Caco-2 (cell line): Measurements from ENCODE around the gene DLG2. TPM values are rescaled to one million over a fixed set of nuclear protein-coding genes. Genes with fewer than 3 reads are reported as not detected.

Experiments
- BruUV-seq: library from RNA; stranded (reverse); fragments of 400-500 nt; replicated peaks from 2 replicates; lab custom pipeline; 2021; lab: Mats Ljungman, UMichigan
- CTCF ChIA-PET: fragments of 300-600 bp; sonication (Branson Sonifier 250); formaldehyde crosslinking; loops from one replicate; lab custom pipeline; 2022; ENCODE audit warnings: antibody characterized with exemption; lab: Charles Lee
- POLR2A ChIA-PET: fragments of 300-600 bp; sonication (Branson Sonifier 250); formaldehyde crosslinking; loops from one replicate; lab custom pipeline; 2022; ENCODE audit warnings: antibody characterized with exemption; lab: Charles Lee
- DNase-seq, 2 experiments: peaks; one replicate each; pipeline versions ENCODE4 v3.0.0 to v3.0.0-alpha.2; 2020 to 2022
- H3K27me3 ChIP-seq: replicated peaks from 2 replicates; pipeline ENCODE4 v1.6.0; 2011; ENCODE audit warnings: low read length; ENCODE audit not compliant: control insufficient read depth, insufficient read depth
- H3K36me3 ChIP-seq: 2 replicates; pipeline ENCODE4 v1.5.1; 2011; ENCODE audit warnings: low read length; ENCODE audit not compliant: control insufficient read depth, insufficient read depth
- H3K4me1 ChIP-seq: fragments of 250-450 bp; sonication (Bioruptor Pico); 2 replicates; pipeline ENCODE4 v1.5.1; 2020; ENCODE audit warnings: mild to moderate bottlenecking
- H3K4me3 ChIP-seq: 2 replicates; pipeline ENCODE4 v1.5.1; 2011; ENCODE audit warnings: low read depth, mild to moderate bottlenecking, control low read depth, low read length
- H3K9me3 ChIP-seq: fragments of 250-450 bp; sonication (Bioruptor Pico); 2 replicates; pipeline ENCODE4 v1.5.1; 2020; ENCODE audit warnings: mild to moderate bottlenecking, moderate library complexity
- H3K27ac Mint-ChIP-seq: one replicate; pipeline ENCODE4 v1.8.0; 2022; ENCODE audit warnings: mixed read lengths; ENCODE audit not compliant: unreplicated experiment
- H3K27me3 Mint-ChIP-seq: one replicate; pipeline ENCODE4 v1.8.0; 2022; ENCODE audit warnings: mixed read lengths; ENCODE audit not compliant: insufficient read depth, unreplicated experiment
- H3K36me3 Mint-ChIP-seq: one replicate; pipeline ENCODE4 v1.8.0; 2022; ENCODE audit warnings: mild to moderate bottlenecking, mixed read lengths; ENCODE audit not compliant: insufficient read depth, unreplicated experiment
- H3K4me1 Mint-ChIP-seq: one replicate; pipeline ENCODE4 v1.8.0; 2022; ENCODE audit warnings: low read depth, mixed read lengths; ENCODE audit not compliant: unreplicated experiment
- H3K4me3 Mint-ChIP-seq: one replicate; pipeline ENCODE4 v1.8.0; 2022; ENCODE audit warnings: mild to moderate bottlenecking, moderate library complexity, mixed read lengths; ENCODE audit not compliant: unreplicated experiment
- H3K9me3 Mint-ChIP-seq: one replicate; pipeline ENCODE4 v1.8.0; 2022; ENCODE audit warnings: mixed read lengths; ENCODE audit not compliant: unreplicated experiment
- intact Hi-C: fragments of 100-400 bp; cut with micrococcal nuclease; formaldehyde crosslinking; loops from one replicate; pipeline ENCODE4 v1.10.0; 2022; ENCODE audit not compliant: unreplicated experiment
- total RNA-seq: library from RNA; stranded (reverse); gene quantifications from 2 replicates; pipeline ENCODE4 v1.2.3, GENCODE V29; 2022
- TF ChIP-seq, protein P1 (sequence below), 2 experiments: fragments of 200-600 bp in 1 of 2; IDR thresholded peaks; 1 replicate in 1 of 2; 2 replicates in 1 of 2; pipeline versions ENCODE4 v1.5.1 to v1.8.0; 2011 to 2022; ENCODE audit warnings: antibody characterized with exemption in 1 of 2, control low read depth in 1 of 2, inconsistent platforms in 1 of 2, low read depth in 1 of 2, low read length in 1 of 2, mild to moderate bottlenecking in 1 of 2, moderate library complexity in 1 of 2; ENCODE audit not compliant: insufficient read depth in 1 of 2, severe bottlenecking in 1 of 2, unreplicated experiment in 1 of 2

The DLG2 gene
- total RNA-seq, 1 experiment from 2014 or later = 21.6 TPM

- Histone ChIP-seq H3K4me1 (no peaks in the 10 kb centered on the region), H3K9me3 (peaks cover 13% of the 10 kb centered on the region), H3K36me3 (no peaks in the 10 kb centered on the region), H3K4me3 (no peak overlapping the region), H3K27me3 (no peaks in the 10 kb centered on the region)
- peaks cover under 1% of the 10 kb centered on the region for H3K9me3 Mint-ChIP-seq
- no peak overlapping the region for H3K4me3 Mint-ChIP-seq
- peaks cover 18% of the 10 kb centered on the region for H3K27me3 Mint-ChIP-seq
- TF ChIP-seq, protein P1, sequence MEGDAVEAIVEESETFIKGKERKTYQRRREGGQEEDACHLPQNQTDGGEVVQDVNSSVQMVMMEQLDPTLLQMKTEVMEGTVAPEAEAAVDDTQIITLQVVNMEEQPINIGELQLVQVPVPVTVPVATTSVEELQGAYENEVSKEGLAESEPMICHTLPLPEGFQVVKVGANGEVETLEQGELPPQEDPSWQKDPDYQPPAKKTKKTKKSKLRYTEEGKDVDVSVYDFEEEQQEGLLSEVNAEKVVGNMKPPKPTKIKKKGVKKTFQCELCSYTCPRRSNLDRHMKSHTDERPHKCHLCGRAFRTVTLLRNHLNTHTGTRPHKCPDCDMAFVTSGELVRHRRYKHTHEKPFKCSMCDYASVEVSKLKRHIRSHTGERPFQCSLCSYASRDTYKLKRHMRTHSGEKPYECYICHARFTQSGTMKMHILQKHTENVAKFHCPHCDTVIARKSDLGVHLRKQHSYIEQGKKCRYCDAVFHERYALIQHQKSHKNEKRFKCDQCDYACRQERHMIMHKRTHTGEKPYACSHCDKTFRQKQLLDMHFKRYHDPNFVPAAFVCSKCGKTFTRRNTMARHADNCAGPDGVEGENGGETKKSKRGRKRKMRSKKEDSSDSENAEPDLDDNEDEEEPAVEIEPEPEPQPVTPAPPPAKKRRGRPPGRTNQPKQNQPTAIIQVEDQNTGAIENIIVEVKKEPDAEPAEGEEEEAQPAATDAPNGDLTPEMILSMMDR (IDR thresholded peaks at IDR 0.05; ENCODE audit: insufficient read depth in 1 of 2, low read depth in 1 of 2, low read length in 1 of 2, severe bottlenecking in 1 of 2, unreplicated experiment in 1 of 2) = no peak
- no peaks in the 10 kb centered on the region for H3K36me3 Mint-ChIP-seq
- POLR2A ChIA-PET = no interaction called here
- CTCF ChIA-PET = no interaction called here
- no peaks in the 10 kb centered on the region for H3K4me1 Mint-ChIP-seq
- BruUV-seq = no TSS peak
- intact Hi-C loops = no loop called here
- no peak for DNase-seq
- H3K27ac Mint-ChIP-seq = no peak overlapping the region
These were observed 1762.6 kb downstream of the DLG2 start for GRCh38 chr11:83864412-83865057.

DNA sequence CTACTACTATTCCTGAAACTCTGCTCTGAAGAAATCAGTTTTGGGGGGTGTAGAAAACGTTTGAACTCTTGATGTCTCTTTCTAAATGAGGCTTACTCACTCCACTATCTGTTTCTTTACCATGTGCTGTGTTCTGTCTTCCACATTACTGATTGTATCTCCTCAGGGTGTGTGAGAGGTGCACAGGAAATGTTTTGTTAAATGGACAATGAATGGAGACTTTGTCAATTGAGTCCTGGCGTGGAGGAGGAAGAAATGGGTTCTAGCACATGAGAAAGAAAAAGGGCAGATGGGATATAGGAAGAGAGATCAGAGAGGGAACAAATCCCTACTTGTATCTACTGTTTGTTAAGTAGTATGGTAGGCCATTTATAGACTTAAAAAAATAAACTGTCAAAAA, 1763.9 kb downstream of the DLG2 start:
- no peaks in the 10 kb centered on the region for H3K27me3 ChIP-seq
- ChIA-PET POLR2A (no interaction called here), CTCF (no interaction called here)
- H3K4me1 ChIP-seq = no peaks in the 10 kb centered on the region
- TF ChIP-seq, protein P1 (IDR thresholded peaks at IDR 0.05; ENCODE audit: insufficient read depth in 1 of 2, low read depth in 1 of 2, low read length in 1 of 2, severe bottlenecking in 1 of 2, unreplicated experiment in 1 of 2) = no peak
- H3K4me3 ChIP-seq = no peak overlapping the region
- H3K36me3 ChIP-seq = no peaks in the 10 kb centered on the region
- H3K27ac Mint-ChIP-seq = no peak overlapping the region
- H3K4me1 Mint-ChIP-seq = no peaks in the 10 kb centered on the region
- no TSS peak for BruUV-seq
- H3K27me3 Mint-ChIP-seq = peaks cover 23% of the 10 kb centered on the region
- peaks cover 13% of the 10 kb centered on the region for H3K9me3 ChIP-seq
- intact Hi-C loops = no loop called here
- peaks cover 11% of the 10 kb centered on the region for H3K9me3 Mint-ChIP-seq
- no peak overlapping the region for H3K4me3 Mint-ChIP-seq
- H3K36me3 Mint-ChIP-seq = no peaks in the 10 kb centered on the region
- no peak for DNase-seq

- POLR2A ChIA-PET = no interaction called here
- Histone ChIP-seq H3K9me3 (peaks cover 13% of the 10 kb centered on the region), H3K4me1 (no peaks in the 10 kb centered on the region), H3K36me3 (no peaks in the 10 kb centered on the region), H3K4me3 (no peak overlapping the region), H3K27me3 (no peaks in the 10 kb centered on the region)
- H3K27me3 Mint-ChIP-seq = peaks cover 23% of the 10 kb centered on the region
- TF ChIP-seq, protein P1 (IDR thresholded peaks at IDR 0.05; ENCODE audit: insufficient read depth in 1 of 2, low read depth in 1 of 2, low read length in 1 of 2, severe bottlenecking in 1 of 2, unreplicated experiment in 1 of 2) = no peak
- no peak for DNase-seq
- no peak overlapping the region for H3K27ac Mint-ChIP-seq
- no TSS peak for BruUV-seq
- no peak overlapping the region for H3K4me3 Mint-ChIP-seq
- intact Hi-C loops = no loop called here
- no peaks in the 10 kb centered on the region for H3K36me3 Mint-ChIP-seq
- CTCF ChIA-PET = no interaction called here
- H3K4me1 Mint-ChIP-seq = no peaks in the 10 kb centered on the region
- H3K9me3 Mint-ChIP-seq = peaks cover 11% of the 10 kb centered on the region
These were observed 1764.5 kb downstream of the DLG2 start for GRCh38 chr11:83862691-83863090.
